Ovary (tissue), 3 donors: ENCODE measurements around the gene CASKIN2.

Experiments
- POLR2A ChIP-seq: fragments of 450-650 bp; IDR thresholded peaks from one replicate; pipeline ENCODE4 v1.6.1; 2017; ENCODE audit warnings: antibody characterized with exemption, mild to moderate bottlenecking, moderate library complexity
- TF ChIP-seq, protein P1 (sequence below), 3 donors: fragments of 450-650 bp in 2 of 3; fragments of 200-600 bp in 1 of 3; IDR thresholded peaks; one replicate each; pipeline versions ENCODE4 v1.5.1 to v1.8.0; 2016 to 2022; ENCODE audit warnings: antibody characterized with exemption in 3 of 3, mild to moderate bottlenecking in 1 of 3
- donor health status: DM: no; HTN: no; CAD: no.

DNA sequence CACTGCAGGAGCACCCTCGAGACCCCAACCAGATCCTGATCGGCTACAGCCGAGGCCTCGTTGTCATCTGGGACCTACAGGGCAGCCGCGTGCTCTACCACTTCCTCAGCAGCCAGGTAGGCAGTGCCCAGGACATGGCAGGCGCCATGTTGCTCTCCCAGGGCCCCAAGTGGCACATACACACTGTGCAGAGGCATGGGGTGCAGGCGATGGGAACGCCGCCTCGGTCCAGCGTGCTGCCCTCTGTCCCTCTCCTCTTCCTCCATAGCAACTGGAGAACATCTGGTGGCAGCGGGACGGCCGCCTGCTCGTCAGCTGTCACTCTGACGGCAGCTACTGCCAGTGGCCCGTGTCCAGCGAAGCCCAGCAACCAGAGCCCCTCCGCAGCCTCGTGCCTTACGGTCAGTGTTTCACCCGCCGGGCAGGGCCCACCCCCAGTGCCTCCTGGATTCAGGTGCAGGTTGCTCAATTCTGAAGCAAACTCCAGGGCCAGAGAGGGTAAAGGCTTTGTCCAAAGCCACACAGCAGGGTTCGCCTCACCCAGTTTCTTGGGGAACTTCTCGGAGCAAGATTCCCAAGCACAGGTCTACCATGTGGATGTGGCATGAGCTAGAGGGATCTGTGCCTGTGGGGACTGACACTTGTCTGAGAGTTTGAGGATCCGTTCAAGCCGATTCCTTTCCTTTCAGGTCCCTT lies 47.9 kb upstream of the CASKIN2 start:
- TF ChIP-seq, protein P1, sequence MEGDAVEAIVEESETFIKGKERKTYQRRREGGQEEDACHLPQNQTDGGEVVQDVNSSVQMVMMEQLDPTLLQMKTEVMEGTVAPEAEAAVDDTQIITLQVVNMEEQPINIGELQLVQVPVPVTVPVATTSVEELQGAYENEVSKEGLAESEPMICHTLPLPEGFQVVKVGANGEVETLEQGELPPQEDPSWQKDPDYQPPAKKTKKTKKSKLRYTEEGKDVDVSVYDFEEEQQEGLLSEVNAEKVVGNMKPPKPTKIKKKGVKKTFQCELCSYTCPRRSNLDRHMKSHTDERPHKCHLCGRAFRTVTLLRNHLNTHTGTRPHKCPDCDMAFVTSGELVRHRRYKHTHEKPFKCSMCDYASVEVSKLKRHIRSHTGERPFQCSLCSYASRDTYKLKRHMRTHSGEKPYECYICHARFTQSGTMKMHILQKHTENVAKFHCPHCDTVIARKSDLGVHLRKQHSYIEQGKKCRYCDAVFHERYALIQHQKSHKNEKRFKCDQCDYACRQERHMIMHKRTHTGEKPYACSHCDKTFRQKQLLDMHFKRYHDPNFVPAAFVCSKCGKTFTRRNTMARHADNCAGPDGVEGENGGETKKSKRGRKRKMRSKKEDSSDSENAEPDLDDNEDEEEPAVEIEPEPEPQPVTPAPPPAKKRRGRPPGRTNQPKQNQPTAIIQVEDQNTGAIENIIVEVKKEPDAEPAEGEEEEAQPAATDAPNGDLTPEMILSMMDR (IDR thresholded peaks at IDR 0.05) = no peak
- TF ChIP-seq POLR2A = no peak
